SK-N-SH treated with all-trans-retinoic acid at 6 μM for 48 hours (cell line): Measurements from ENCODE around the gene UGT1A8.
"Not testable (repeated sequence)": the region's sequence is repeated elsewhere in the genome, so short reads cannot be mapped to it uniquely, and the experiment has no call there.

Experiments used
- ATAC-seq: fragments of 200-7000 bp; cut with Tn5 transposase; 3 replicates; pipeline ENCODE4 v1.9.1; 2020; ENCODE audit warnings: mild to moderate bottlenecking, moderate library complexity
- ARNTL ChIP-seq: fragments of 450-650 bp; formaldehyde crosslinking; IDR thresholded peaks from 2 replicates; pipeline ENCODE4 v1.5.0; 2020; ENCODE audit warnings: low read depth, mild to moderate bottlenecking, moderate library complexity, borderline replicate concordance
- BACH2 ChIP-seq: fragments of 250-450 bp; sonication (Bioruptor Pico); IDR thresholded peaks from 2 replicates; pipeline ENCODE4 v1.9.0; 2021; ENCODE audit warnings: mild to moderate bottlenecking, borderline replicate concordance
- CSDC2 ChIP-seq: fragments of 250-450 bp; sonication (Bioruptor Pico); IDR thresholded peaks from 2 replicates; pipeline ENCODE4 v1.5.0; 2020; ENCODE audit warnings: mild to moderate bottlenecking, moderate library complexity
- ESRRG ChIP-seq: fragments of 250-450 bp; sonication (Bioruptor Pico); IDR thresholded peaks from 2 replicates; pipeline ENCODE4 v1.6.1; 2021; ENCODE audit warnings: mild to moderate bottlenecking
- GLIS3 ChIP-seq: fragments of 250-450 bp; sonication (Bioruptor Pico); IDR thresholded peaks from 2 replicates; pipeline ENCODE4 v1.5.0; 2020; ENCODE audit warnings: mild to moderate bottlenecking, moderate library complexity
- ISL1 ChIP-seq: fragments of 250-450 bp; sonication (Bioruptor Pico); IDR thresholded peaks from 2 replicates; pipeline ENCODE4 v2.1.2; 2022; ENCODE audit warnings: mild to moderate bottlenecking, moderate library complexity
- OSR1 ChIP-seq: fragments of 250-450 bp; sonication (Bioruptor Pico); IDR thresholded peaks from 2 replicates; pipeline ENCODE4 v1.8.0; 2022; ENCODE audit warnings: moderate library complexity, mild to moderate bottlenecking, inconsistent platforms
- PPARA ChIP-seq: fragments of 250-450 bp; sonication (Bioruptor Pico); IDR thresholded peaks from 2 replicates; pipeline ENCODE4 v1.5.0; 2020; ENCODE audit warnings: mild to moderate bottlenecking, borderline replicate concordance
- RARB ChIP-seq: fragments of 250-450 bp; sonication (Bioruptor Pico); IDR thresholded peaks from 2 replicates; pipeline ENCODE4 v1.8.0; 2021; ENCODE audit warnings: mild to moderate bottlenecking, moderate library complexity
- SNAI2 ChIP-seq: fragments of 250-450 bp; sonication (Bioruptor Pico); IDR thresholded peaks from 2 replicates; pipeline ENCODE4 v1.5.0; 2020; ENCODE audit warnings: mild to moderate bottlenecking, moderate library complexity
- TCF4 ChIP-seq: fragments of 250-450 bp; sonication (Bioruptor Pico); IDR thresholded peaks from 2 replicates; pipeline ENCODE4 v1.8.0; 2021; ENCODE audit warnings: mild to moderate bottlenecking, moderate library complexity, borderline replicate concordance
- TOX ChIP-seq: fragments of 250-450 bp; sonication (Bioruptor Pico); IDR thresholded peaks from 2 replicates; pipeline ENCODE4 v1.8.0; 2021; ENCODE audit warnings: mild to moderate bottlenecking, moderate library complexity, borderline replicate concordance
- ZC3H10 ChIP-seq: fragments of 250-450 bp; sonication (Bioruptor Pico); IDR thresholded peaks from 2 replicates; pipeline ENCODE4 v1.5.1; 2021; ENCODE audit warnings: mild to moderate bottlenecking, moderate library complexity
- ZFP3 ChIP-seq: fragments of 250-450 bp; sonication (Bioruptor Pico); IDR thresholded peaks from 2 replicates; pipeline ENCODE4 v1.5.0; 2020; ENCODE audit warnings: mild to moderate bottlenecking, moderate library complexity
- ZFP30 ChIP-seq: fragments of 450-650 bp; formaldehyde crosslinking; IDR thresholded peaks from 2 replicates; pipeline ENCODE4 v1.5.0; 2022; ENCODE audit warnings: mild to moderate bottlenecking, moderate library complexity
- ZNF565 ChIP-seq: fragments of 450-650 bp; formaldehyde crosslinking; conservative IDR thresholded peaks from 2 replicates; pipeline ENCODE4 v1.5.0; 2020; ENCODE audit warnings: low read depth, mild to moderate bottlenecking, moderate library complexity
- ZNF70 ChIP-seq: fragments of 450-650 bp; formaldehyde crosslinking; IDR thresholded peaks from 2 replicates; pipeline ENCODE4 v1.5.0; 2020; ENCODE audit warnings: mild to moderate bottlenecking, moderate library complexity
- ZNF8 ChIP-seq: fragments of 450-650 bp; formaldehyde crosslinking; IDR thresholded peaks from 2 replicates; pipeline ENCODE4 v1.5.0; 2020; ENCODE audit warnings: mild to moderate bottlenecking, moderate library complexity
- TF ChIP-seq, protein P1 (sequence below): fragments of 250-450 bp; sonication (Bioruptor Pico); IDR thresholded peaks from 2 replicates; pipeline ENCODE4 v1.5.0; 2020; ENCODE audit warnings: mild to moderate bottlenecking, moderate library complexity
- TF ChIP-seq, protein P2 (sequence below): fragments of 250-450 bp; sonication (Bioruptor Pico); IDR thresholded peaks from 2 replicates; pipeline ENCODE4 v1.5.1; 2020; ENCODE audit warnings: low read depth, mild to moderate bottlenecking, moderate library complexity
- TF ChIP-seq, protein P3 (sequence below): fragments of 250-450 bp; sonication (Bioruptor Pico); IDR thresholded peaks from 2 replicates; pipeline ENCODE4 v1.8.0; 2021; ENCODE audit warnings: low read depth, mild to moderate bottlenecking, moderate library complexity, borderline replicate concordance
- TF ChIP-seq, protein P4 (sequence below): fragments of 250-450 bp; sonication (Bioruptor Pico); IDR thresholded peaks from 2 replicates; pipeline ENCODE4 v1.8.0; 2020; ENCODE audit warnings: mild to moderate bottlenecking, moderate library complexity, borderline replicate concordance

Gene UGT1A8

DNA sequence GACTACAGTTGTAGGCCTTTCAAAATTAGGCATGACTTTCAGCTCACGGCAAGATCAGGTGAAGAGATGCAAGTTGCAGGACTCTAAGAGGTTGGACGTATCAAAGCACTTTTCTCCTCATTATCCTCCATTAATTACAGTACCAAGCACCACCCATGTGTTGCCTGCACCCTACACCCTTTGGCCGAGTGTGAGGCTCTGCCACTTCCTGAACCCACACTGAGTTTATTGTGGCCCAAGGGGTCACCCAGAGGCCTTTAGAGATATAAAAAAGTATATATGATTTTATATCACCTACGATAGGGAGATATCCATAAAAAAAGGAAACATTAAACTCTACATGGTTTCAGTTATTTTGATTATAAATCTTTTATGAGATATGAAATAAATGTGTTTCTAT lies 2.8 kb downstream of the UGT1A8 start:
- TF ChIP-seq ZNF70 (CRISPR knock-in tag) (no peak), ZC3H10 (CRISPR knock-in tag) (no peak), SNAI2 (CRISPR knock-in tag) (no peak), ZNF565 (CRISPR knock-in tag) (no peak), CSDC2 (CRISPR knock-in tag) (no peak), ZFP3 (CRISPR knock-in tag) (no peak), ZNF8 (CRISPR knock-in tag) (no peak), ISL1 (CRISPR knock-in tag) (no peak), ESRRG (CRISPR knock-in tag) (no peak), OSR1 (CRISPR knock-in tag) (no peak), GLIS3 (CRISPR knock-in tag) (no peak), ZFP30 (CRISPR knock-in tag) (no peak), RARB (CRISPR knock-in tag) (no peak), BACH2 (CRISPR knock-in tag) (no peak), TCF4 (CRISPR knock-in tag) (no peak)
- TF ChIP-seq, protein P1, sequence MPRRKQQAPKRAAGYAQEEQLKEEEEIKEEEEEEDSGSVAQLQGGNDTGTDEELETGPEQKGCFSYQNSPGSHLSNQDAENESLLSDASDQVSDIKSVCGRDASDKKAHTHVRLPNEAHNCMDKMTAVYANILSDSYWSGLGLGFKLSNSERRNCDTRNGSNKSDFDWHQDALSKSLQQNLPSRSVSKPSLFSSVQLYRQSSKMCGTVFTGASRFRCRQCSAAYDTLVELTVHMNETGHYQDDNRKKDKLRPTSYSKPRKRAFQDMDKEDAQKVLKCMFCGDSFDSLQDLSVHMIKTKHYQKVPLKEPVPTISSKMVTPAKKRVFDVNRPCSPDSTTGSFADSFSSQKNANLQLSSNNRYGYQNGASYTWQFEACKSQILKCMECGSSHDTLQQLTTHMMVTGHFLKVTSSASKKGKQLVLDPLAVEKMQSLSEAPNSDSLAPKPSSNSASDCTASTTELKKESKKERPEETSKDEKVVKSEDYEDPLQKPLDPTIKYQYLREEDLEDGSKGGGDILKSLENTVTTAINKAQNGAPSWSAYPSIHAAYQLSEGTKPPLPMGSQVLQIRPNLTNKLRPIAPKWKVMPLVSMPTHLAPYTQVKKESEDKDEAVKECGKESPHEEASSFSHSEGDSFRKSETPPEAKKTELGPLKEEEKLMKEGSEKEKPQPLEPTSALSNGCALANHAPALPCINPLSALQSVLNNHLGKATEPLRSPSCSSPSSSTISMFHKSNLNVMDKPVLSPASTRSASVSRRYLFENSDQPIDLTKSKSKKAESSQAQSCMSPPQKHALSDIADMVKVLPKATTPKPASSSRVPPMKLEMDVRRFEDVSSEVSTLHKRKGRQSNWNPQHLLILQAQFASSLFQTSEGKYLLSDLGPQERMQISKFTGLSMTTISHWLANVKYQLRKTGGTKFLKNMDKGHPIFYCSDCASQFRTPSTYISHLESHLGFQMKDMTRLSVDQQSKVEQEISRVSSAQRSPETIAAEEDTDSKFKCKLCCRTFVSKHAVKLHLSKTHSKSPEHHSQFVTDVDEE (CRISPR knock-in tag) = no peak
- TF ChIP-seq, protein P2, sequence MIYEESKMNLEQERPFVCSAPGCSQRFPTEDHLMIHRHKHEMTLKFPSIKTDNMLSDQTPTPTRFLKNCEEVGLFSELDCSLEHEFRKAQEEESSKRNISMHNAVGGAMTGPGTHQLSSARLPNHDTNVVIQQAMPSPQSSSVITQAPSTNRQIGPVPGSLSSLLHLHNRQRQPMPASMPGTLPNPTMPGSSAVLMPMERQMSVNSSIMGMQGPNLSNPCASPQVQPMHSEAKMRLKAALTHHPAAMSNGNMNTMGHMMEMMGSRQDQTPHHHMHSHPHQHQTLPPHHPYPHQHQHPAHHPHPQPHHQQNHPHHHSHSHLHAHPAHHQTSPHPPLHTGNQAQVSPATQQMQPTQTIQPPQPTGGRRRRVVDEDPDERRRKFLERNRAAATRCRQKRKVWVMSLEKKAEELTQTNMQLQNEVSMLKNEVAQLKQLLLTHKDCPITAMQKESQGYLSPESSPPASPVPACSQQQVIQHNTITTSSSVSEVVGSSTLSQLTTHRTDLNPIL (CRISPR knock-in tag) = no peak
- TF ChIP-seq, protein P3, sequence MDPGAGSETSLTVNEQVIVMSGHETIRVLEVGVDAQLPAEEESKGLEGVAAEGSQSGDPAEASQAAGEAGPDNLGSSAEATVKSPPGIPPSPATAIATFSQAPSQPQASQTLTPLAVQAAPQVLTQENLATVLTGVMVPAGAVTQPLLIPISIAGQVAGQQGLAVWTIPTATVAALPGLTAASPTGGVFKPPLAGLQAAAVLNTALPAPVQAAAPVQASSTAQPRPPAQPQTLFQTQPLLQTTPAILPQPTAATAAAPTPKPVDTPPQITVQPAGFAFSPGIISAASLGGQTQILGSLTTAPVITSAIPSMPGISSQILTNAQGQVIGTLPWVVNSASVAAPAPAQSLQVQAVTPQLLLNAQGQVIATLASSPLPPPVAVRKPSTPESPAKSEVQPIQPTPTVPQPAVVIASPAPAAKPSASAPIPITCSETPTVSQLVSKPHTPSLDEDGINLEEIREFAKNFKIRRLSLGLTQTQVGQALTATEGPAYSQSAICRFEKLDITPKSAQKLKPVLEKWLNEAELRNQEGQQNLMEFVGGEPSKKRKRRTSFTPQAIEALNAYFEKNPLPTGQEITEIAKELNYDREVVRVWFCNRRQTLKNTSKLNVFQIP = no peak
- TF ChIP-seq, all 23 proteins: peak for 0
- no peak for ATAC-seq

DNA sequence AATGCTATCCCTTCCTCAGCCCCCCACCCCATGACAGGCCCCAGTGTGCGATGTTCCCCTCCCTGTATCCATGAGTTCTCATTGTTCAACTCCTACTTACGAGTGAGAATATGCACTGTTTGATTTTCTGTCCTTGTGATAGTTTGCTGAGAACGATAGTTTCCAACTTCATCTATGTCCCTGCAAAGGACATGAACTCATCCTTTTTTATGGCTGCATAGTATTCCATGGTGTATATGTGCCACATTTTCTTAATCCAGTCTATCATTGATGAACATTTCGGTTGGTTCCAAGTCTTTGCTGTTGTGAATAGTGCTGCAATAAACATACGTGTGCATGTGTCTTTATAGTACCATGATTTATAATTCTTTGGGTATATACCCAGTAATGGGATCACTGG lies 4.4 kb downstream of the UGT1A8 start:
- not testable (repeated sequence) for ATAC-seq

DNA sequence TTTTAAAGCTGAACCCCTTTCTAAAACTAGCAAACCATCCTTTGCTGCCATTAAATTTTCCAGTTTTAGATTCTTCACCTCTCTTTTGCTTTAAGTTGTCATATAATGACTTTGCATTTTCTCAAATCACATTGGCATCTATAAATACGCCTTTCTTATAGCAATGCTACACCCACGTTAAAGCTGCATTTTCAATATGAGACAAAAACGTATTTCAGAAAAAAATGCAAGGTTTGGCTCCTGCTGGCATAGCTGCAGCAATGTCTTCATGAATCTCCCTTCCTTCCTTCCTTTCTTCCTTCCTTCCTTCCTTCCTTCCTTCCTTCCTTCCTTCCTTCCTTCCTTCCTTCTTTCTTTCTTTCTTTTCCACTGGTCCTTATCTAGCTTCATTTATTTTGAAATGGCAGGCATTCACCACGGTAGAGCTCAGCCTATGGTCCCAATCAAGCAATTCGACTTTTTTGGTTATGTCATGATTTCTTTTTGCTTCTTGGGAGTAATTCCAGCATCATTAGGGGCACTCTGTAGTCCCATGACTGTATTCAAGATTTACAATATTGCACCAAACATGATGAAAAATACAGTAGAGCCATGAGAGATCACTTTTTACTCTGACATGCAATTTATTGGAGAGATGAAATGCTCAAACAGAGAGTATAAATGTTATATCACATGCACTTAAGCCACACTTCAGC lies 10.0 kb downstream of the UGT1A8 start:
- no peak for TF ChIP-seq TOX (CRISPR knock-in tag)
- TF ChIP-seq ISL1 (CRISPR knock-in tag) = no peak
- TF ChIP-seq ZNF565 (CRISPR knock-in tag) = no peak
- no peak for TF ChIP-seq TCF4 (CRISPR knock-in tag)
- no peak for TF ChIP-seq PPARA (CRISPR knock-in tag)
- no peak for TF ChIP-seq ZFP3 (CRISPR knock-in tag)
- TF ChIP-seq CSDC2 (CRISPR knock-in tag) = no peak
- TF ChIP-seq OSR1 (CRISPR knock-in tag) = no peak
- no peak for TF ChIP-seq ZNF70 (CRISPR knock-in tag)
- TF ChIP-seq ESRRG (CRISPR knock-in tag) = no peak
- TF ChIP-seq, protein P2 (CRISPR knock-in tag) = no peak
- TF ChIP-seq SNAI2 (CRISPR knock-in tag) = no peak
- TF ChIP-seq ZNF8 (CRISPR knock-in tag) = no peak
- TF ChIP-seq, protein P4, sequence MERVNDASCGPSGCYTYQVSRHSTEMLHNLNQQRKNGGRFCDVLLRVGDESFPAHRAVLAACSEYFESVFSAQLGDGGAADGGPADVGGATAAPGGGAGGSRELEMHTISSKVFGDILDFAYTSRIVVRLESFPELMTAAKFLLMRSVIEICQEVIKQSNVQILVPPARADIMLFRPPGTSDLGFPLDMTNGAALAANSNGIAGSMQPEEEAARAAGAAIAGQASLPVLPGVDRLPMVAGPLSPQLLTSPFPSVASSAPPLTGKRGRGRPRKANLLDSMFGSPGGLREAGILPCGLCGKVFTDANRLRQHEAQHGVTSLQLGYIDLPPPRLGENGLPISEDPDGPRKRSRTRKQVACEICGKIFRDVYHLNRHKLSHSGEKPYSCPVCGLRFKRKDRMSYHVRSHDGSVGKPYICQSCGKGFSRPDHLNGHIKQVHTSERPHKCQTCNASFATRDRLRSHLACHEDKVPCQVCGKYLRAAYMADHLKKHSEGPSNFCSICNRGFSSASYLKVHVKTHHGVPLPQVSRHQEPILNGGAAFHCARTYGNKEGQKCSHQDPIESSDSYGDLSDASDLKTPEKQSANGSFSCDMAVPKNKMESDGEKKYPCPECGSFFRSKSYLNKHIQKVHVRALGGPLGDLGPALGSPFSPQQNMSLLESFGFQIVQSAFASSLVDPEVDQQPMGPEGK (CRISPR knock-in tag) = no peak
- TF ChIP-seq ARNTL (CRISPR knock-in tag) = no peak
- TF ChIP-seq GLIS3 (CRISPR knock-in tag) = no peak
- no peak for ATAC-seq

DNA sequence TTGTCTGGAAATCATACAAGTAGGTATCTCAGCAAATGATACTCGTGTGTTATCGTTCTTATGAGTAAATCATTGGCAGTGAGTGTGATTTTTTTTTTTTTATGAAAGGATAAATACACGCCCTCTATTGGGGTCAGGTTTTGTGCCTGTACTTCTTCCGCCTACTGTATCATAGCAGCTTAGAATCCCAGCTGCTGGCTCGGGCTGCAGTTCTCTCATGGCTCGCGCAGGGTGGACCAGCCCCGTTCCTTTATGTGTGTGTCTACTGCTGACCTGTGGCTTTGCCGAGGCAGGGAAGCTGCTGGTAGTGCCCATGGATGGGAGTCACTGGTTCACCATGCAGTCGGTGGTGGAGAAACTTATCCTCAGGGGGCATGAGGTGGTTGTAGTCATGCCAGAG lies 18.9 kb downstream of the UGT1A8 start, which contains the start of gene UGT1A10:
TSS of gene UGT1A10 (plus strand) at position 143 of the 400 bp plus-strand sequence. CDS start at position 218, 75 bp downstream.
- ATAC-seq = not testable (repeated sequence)
